Kidney epithelial cell (primary cell): ENCODE measurements around the gene ADAMTS18. TPM values are rescaled to one million over a fixed set of nuclear protein-coding genes. Genes with fewer than 3 reads are reported as not detected.
"Not testable (repeated sequence)": the region's sequence is repeated elsewhere in the genome, so short reads cannot be mapped to it uniquely, and the experiment has no call there.

Experiments
- DNase-seq: peaks from one replicate; pipeline ENCODE4 v3.0.0-alpha.2; 2010; ENCODE audit warnings: low read depth
- H3K27me3 ChIP-seq: 2 replicates; pipeline ENCODE4 v1.6.0; 2011; ENCODE audit warnings: low read length; ENCODE audit not compliant: control insufficient read depth, insufficient read depth
- H3K36me3 ChIP-seq: 2 replicates; pipeline ENCODE4 v1.5.1; 2011; ENCODE audit warnings: low read length; ENCODE audit not compliant: control insufficient read depth, insufficient read depth
- H3K4me3 ChIP-seq: 2 replicates; pipeline ENCODE4 v1.5.1; 2011; ENCODE audit warnings: low read depth, mild to moderate bottlenecking, control low read depth, low read length
- total RNA-seq: library from RNA; depleted of rRNA; stranded (reverse); fragments of >200 nt; gene quantifications from 2 replicates; pipeline ENCODE4 v1.2.3, GENCODE V29; 2015
- TF ChIP-seq, protein P1 (sequence below): IDR thresholded peaks from 2 replicates; pipeline ENCODE4 v1.5.1; 2011; ENCODE audit warnings: mild to moderate bottlenecking, moderate library complexity, low read length, control low read depth, inconsistent platforms; ENCODE audit not compliant: insufficient read depth, poor library complexity, severe bottlenecking

ADAMTS18 gene
- total RNA-seq, 1 donor from 2014 or later: 2.0 TPM

DNA sequence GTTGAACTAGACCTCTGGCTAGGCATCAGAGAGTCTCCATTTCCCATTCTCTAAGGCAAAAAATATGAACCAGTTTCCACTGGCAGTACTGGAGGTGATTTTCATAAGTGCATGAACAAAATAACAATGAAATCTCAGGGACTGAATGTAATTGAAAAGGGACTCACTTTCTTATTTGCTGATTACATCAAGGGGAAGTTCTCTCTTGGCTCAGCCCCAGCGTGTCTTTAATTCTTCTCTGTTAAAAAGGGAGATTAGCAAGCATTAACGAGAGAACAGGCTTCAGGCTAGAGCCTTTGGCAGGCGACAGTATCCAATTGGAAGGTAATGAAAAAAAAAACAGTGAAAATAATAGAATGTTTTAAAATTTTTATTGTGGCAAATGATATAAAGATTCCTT lies 34.0 kb upstream of the ADAMTS18 start:
- no peaks in the 10 kb centered on the region for H3K27me3 ChIP-seq
- H3K36me3 ChIP-seq: no peaks in the 10 kb centered on the region
- no peak for DNase-seq
- no peak overlapping the region for H3K4me3 ChIP-seq
- TF ChIP-seq, protein P1, sequence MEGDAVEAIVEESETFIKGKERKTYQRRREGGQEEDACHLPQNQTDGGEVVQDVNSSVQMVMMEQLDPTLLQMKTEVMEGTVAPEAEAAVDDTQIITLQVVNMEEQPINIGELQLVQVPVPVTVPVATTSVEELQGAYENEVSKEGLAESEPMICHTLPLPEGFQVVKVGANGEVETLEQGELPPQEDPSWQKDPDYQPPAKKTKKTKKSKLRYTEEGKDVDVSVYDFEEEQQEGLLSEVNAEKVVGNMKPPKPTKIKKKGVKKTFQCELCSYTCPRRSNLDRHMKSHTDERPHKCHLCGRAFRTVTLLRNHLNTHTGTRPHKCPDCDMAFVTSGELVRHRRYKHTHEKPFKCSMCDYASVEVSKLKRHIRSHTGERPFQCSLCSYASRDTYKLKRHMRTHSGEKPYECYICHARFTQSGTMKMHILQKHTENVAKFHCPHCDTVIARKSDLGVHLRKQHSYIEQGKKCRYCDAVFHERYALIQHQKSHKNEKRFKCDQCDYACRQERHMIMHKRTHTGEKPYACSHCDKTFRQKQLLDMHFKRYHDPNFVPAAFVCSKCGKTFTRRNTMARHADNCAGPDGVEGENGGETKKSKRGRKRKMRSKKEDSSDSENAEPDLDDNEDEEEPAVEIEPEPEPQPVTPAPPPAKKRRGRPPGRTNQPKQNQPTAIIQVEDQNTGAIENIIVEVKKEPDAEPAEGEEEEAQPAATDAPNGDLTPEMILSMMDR: no peak

- H3K4me3 ChIP-seq: no peak overlapping the region
- TF ChIP-seq, protein P1: no peak
- DNase-seq: no peak
- H3K36me3 ChIP-seq: no peaks in the 10 kb centered on the region
- no peaks in the 10 kb centered on the region for H3K27me3 ChIP-seq
These were observed 33.0 kb upstream of the ADAMTS18 start for GRCh38 chr16:77467821-77468335.

- not testable (repeated sequence) for H3K36me3 ChIP-seq, DNase-seq, H3K4me3 ChIP-seq, H3K27me3 ChIP-seq
These were observed 28.8 kb upstream of the ADAMTS18 start for GRCh38 chr16:77463659-77464058.

- TF ChIP-seq, protein P1: no peak
- no peak overlapping the region for H3K4me3 ChIP-seq
These were observed 28.1 kb upstream of the ADAMTS18 start for GRCh38 chr16:77462894-77463293.

GRCh38 chr16:77459534-77460254 lies 24.9 kb upstream of the ADAMTS18 start:
- no peak for DNase-seq
- TF ChIP-seq, protein P1: no peak
- Histone ChIP-seq H3K36me3 (no peaks in the 10 kb centered on the region), H3K4me3 (no peak overlapping the region), H3K27me3 (no peaks in the 10 kb centered on the region)

More at GRCh38 chr16:77462894-77463293, 28.1 kb upstream of the ADAMTS18 start:
- Histone ChIP-seq H3K27me3 (no peaks in the 10 kb centered on the region), H3K36me3 (no peaks in the 10 kb centered on the region)
- no peak for DNase-seq

DNA sequence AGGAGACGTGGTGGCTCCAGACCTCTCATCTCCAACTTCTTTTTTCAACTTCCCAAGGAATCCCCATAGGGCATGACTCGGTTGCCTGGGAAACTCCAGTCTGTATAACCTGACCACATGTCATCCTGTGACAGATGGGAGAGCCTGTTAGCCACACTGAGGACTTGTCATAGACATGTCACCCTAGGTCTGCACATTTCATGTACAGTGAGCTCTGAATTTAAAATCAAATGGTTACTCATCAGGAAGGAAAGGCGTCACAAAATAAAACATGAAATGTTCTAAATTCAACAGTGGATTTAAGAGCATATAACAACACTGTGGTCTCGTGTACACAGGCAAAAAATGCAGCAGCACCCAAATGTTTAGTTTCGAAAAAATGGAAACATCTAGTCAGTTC lies 22.2 kb upstream of the ADAMTS18 start:
- no peak for DNase-seq
- Histone ChIP-seq H3K27me3 (no peaks in the 10 kb centered on the region), H3K4me3 (no peak overlapping the region), H3K36me3 (no peaks in the 10 kb centered on the region)
- TF ChIP-seq, protein P1: no peak
